HepG2 (cell line): ENCODE measurements around the gene CDHR3. TPM values are rescaled to one million over a fixed set of nuclear protein-coding genes. Genes with fewer than 3 reads are reported as not detected.

Experiments
- ATAC-seq: fragments of 200-7000 bp; cut with Tn5 transposase; 3 replicates; pipeline ENCODE4 v1.9.1; 2020; ENCODE audit warnings: mild to moderate bottlenecking, moderate library complexity
- BruUV-seq: library from RNA; stranded (reverse); fragments of 400-500 nt; replicated peaks from 2 replicates; lab custom pipeline; 2021; lab: Mats Ljungman, UMichigan
- CTCF ChIA-PET: fragments of 300-600 bp; formaldehyde crosslinking; extraction: SDS; loops from one replicate; lab custom pipeline; 2021; ENCODE audit warnings: low total read pairs, inconsistent platforms, low intra/inter-chr PET ratio; lab: Yijun Ruan, JAX
- POLR2A ChIA-PET: fragments of 350-600 bp; sonication (Branson Sonifier 250); formaldehyde crosslinking; loops from one replicate; lab custom pipeline; 2020; ENCODE audit warnings: antibody characterized with exemption, inconsistent platforms; lab: Yijun Ruan, JAX
- DNase-seq: peaks from one replicate; pipeline ENCODE4 v3.0.0-alpha.2; 2015; ENCODE audit warnings: low spot score
- FAIRE-seq: peaks from 3 replicates; lab custom pipeline; 2011; peaks lifted over from hg19 to GRCh38; lab: Jason Lieb, UNC
- H2AFZ ChIP-seq: one replicate; pipeline ENCODE4 v1.6.1; 2011; ENCODE audit warnings: low read length, inconsistent platforms
- H3K27ac ChIP-seq: fragments of 300-600 bp; 3 replicates; pipeline ENCODE4 v1.8.0; 2011; ENCODE audit warnings: mixed run types, mild to moderate bottlenecking, mixed read lengths, low read length, inconsistent platforms; ENCODE audit not compliant: insufficient read depth; ENCODE audit errors: extremely low read length
- H3K27me3 ChIP-seq, 2 experiments: fragments of 200-600 bp in 1 of 2; 2 replicates in 1 of 2; 3 replicates in 1 of 2; pipeline versions ENCODE4 v1.6.0 to v1.8.0; 2011; ENCODE audit warnings: low read length in 2 of 2, mild to moderate bottlenecking in 2 of 2, moderate library complexity in 2 of 2, inconsistent platforms in 1 of 2; ENCODE audit not compliant: insufficient read depth in 2 of 2, control insufficient read depth in 1 of 2
- H3K36me3 ChIP-seq, 2 experiments: fragments of 200-600 bp in 1 of 2; replicated peaks in 1 of 2; 2 replicates in 1 of 2; 3 replicates in 1 of 2; pipeline versions ENCODE4 v1.5.1 to v1.8.0; 2011; ENCODE audit warnings: low read length in 2 of 2, inconsistent platforms in 1 of 2; ENCODE audit not compliant: insufficient read depth in 2 of 2, control insufficient read depth in 1 of 2
- H3K4me1 ChIP-seq: 2 replicates; pipeline ENCODE4 v1.5.1; 2012; ENCODE audit warnings: low read length, inconsistent platforms; ENCODE audit not compliant: insufficient read depth
- H3K4me2 ChIP-seq: 2 replicates; pipeline ENCODE4 v1.6.0; 2011; ENCODE audit warnings: low read depth, low read length, inconsistent platforms
- H3K4me3 ChIP-seq, 3 experiments: fragments of 200-600 bp in 1 of 3; sonication (generic), shearing (Covaris generic) in 1 of 3; replicated peaks in 1 of 3; 2 replicates each; pipeline ENCODE4 v1.5.1; 2011 to 2016; ENCODE audit warnings: low read length in 3 of 3, inconsistent platforms in 2 of 3, low read depth in 2 of 3, mild to moderate bottlenecking in 2 of 3, control low read depth in 1 of 3, mixed read lengths in 1 of 3; ENCODE audit not compliant: insufficient read depth in 1 of 3
- H3K79me2 ChIP-seq: one replicate; pipeline ENCODE4 v1.6.1; 2011; ENCODE audit warnings: low read length, inconsistent platforms; ENCODE audit not compliant: insufficient read depth
- H3K9ac ChIP-seq: 2 replicates; pipeline ENCODE4 v1.6.0; 2011; ENCODE audit warnings: mild to moderate bottlenecking, low read depth, low read length, inconsistent platforms; ENCODE audit not compliant: insufficient read depth
- H3K9me3 ChIP-seq: 2 replicates; pipeline ENCODE4 v1.5.1; 2012; ENCODE audit warnings: mild to moderate bottlenecking, low read length
- H4K20me1 ChIP-seq: 2 replicates; pipeline ENCODE4 v1.6.0; 2011; ENCODE audit warnings: inconsistent platforms, mild to moderate bottlenecking, low read length, moderate library complexity; ENCODE audit not compliant: insufficient read depth
- CENPX ChIP-seq: sonication (generic); formaldehyde crosslinking; IDR thresholded peaks from 2 replicates; pipeline ENCODE4 v1.9.0; 2021; ENCODE audit warnings: mild to moderate bottlenecking, missing genetic modification reagents, moderate library complexity
- FOXP4 ChIP-seq: sonication (generic); formaldehyde crosslinking; IDR thresholded peaks from 2 replicates; pipeline ENCODE4 v1.4.0; 2020; ENCODE audit warnings: missing genetic modification reagents
- GABPA ChIP-seq, 2 experiments: IDR thresholded peaks; 2 replicates each; pipeline ENCODE4 v1.6.1; 2011 to 2016; ENCODE audit warnings: low read depth in 2 of 2, low read length in 1 of 2, missing biosample characterization in 1 of 2, missing genetic modification characterization in 1 of 2
- MZF1 ChIP-seq: sonication (generic); formaldehyde crosslinking; IDR thresholded peaks from 2 replicates; pipeline ENCODE4 v1.8.1; 2023; ENCODE audit warnings: mild to moderate bottlenecking, missing genetic modification reagents, borderline replicate concordance
- PHF5A ChIP-seq: IDR thresholded peaks from one replicate; pipeline ENCODE4 v1.6.1; 2018; ENCODE audit warnings: low read depth, missing genetic modification reagents; ENCODE audit not compliant: unreplicated experiment
- SKI ChIP-seq: fragments of 450-650 bp; IDR thresholded peaks from one replicate; pipeline ENCODE4 v1.6.1; 2018; ENCODE audit warnings: mild to moderate bottlenecking; ENCODE audit not compliant: partially characterized antibody
- ZBTB39 ChIP-seq: sonication (generic); formaldehyde crosslinking; IDR thresholded peaks from 2 replicates; pipeline ENCODE4 v1.5.0; 2020; ENCODE audit warnings: missing genetic modification reagents
- ZC3H4 ChIP-seq: sonication (generic); formaldehyde crosslinking; IDR thresholded peaks from 2 replicates; pipeline ENCODE4 v1.4.0; 2020; ENCODE audit warnings: missing genetic modification reagents, borderline replicate concordance
- ZNF850 ChIP-seq: sonication (generic); formaldehyde crosslinking; conservative IDR thresholded peaks from 2 replicates; pipeline ENCODE4 v1.9.0; 2021; ENCODE audit warnings: mild to moderate bottlenecking, missing genetic modification reagents
- WGBS: methylation state at CpG from one replicate; pipeline ENCODE4 v1.1.6; 2017; ENCODE audit warnings: low lambda C conversion rate; 5-methylcytosine and 5-hydroxymethylcytosine counted together
- in situ Hi-C: cut with HindIII; loops from 2 replicates; pipeline ENCODE4 v1.10.0; 2017; ENCODE audit warnings: low pct_unique_long_range_greater_than_20kb; ENCODE audit not compliant: extremely low pct_ligation_motif_present
- intact Hi-C: fragments of 100-400 bp; cut with micrococcal nuclease; formaldehyde crosslinking; loops from one replicate; pipeline ENCODE4 v1.10.0; 2022; ENCODE audit not compliant: unreplicated experiment
- polyA plus RNA-seq, 8 experiments: library from polyadenylated mRNA; depleted of rRNA in 3 of 8; stranded (reverse) in 7 of 8; unstranded in 1 of 8; fragments of >200 nt; fragmentation: Illumina TruSeq in 4 of 8; extraction: Trizol in 4 of 8; gene quantifications; 2 replicates each; pipeline versions ENCODE4 v1.2.1 to v1.2.3, GENCODE V29; 2011 to 2016; ENCODE audit warnings: low read depth in 4 of 8, missing spikeins in 1 of 8, mixed read lengths in 1 of 8; ENCODE audit not compliant: insufficient read depth in 1 of 8
- total RNA-seq, 5 experiments: library from RNA; depleted of rRNA; stranded (reverse); fragments of >200 nt; fragmentation: Illumina TruSeq; extraction: Trizol; gene quantifications; 2 replicates each; pipeline ENCODE4 v1.2.3, GENCODE V29; 2016; ENCODE audit warnings: low read depth in 1 of 5
- TF ChIP-seq, protein P1 (sequence below): sonication (generic); formaldehyde crosslinking; IDR thresholded peaks from 2 replicates; pipeline ENCODE4 v1.4.0; 2020; ENCODE audit warnings: missing genetic modification reagents, mild to moderate bottlenecking, borderline replicate concordance
- TF ChIP-seq, protein P2 (sequence below): sonication (generic); formaldehyde crosslinking; IDR thresholded peaks from 2 replicates; pipeline ENCODE4 v1.5.0; 2020; ENCODE audit warnings: missing genetic modification reagents

CDHR3 gene
- total and polyA plus RNA-seq, 2 of the 13 experiments (the other 11 are each of a cell fraction or from before 2014, with no cell fraction given), result 6.5 to 11.8 TPM

- ATAC-seq, result no peak
- in situ Hi-C loops (no loop called here), intact Hi-C loops (no loop called here)
- Histone ChIP-seq H3K4me3 (no peak overlapping the region), H3K36me3 (no peaks in the 10 kb centered on the region), H3K4me2 (no peak overlapping the region), H3K27me3 (no peaks in the 10 kb centered on the region; a peak in 1 of 5 replicates), H4K20me1 (no peaks in the 10 kb centered on the region), H3K9me3 (0 out of 2 replicates have a peak, but pooled peaks cover 9% of the 10 kb centered on the region), H3K4me1 (peaks cover 13% of the 10 kb centered on the region), H3K79me2 (no peaks in the 10 kb centered on the region), H2AFZ (no peak overlapping the region), H3K9ac (no peak overlapping the region), H3K27ac (no peak overlapping the region)
- no peak for FAIRE-seq
- ChIA-PET CTCF (no interaction called here), POLR2A (no interaction called here)
- TF ChIP-seq FOXP4 (CRISPR knock-in tag) (no peak), MZF1 (no peak), SKI (no peak), ZBTB39 (CRISPR knock-in tag) (no peak), ZNF850 (CRISPR knock-in tag) (no peak), CENPX (CRISPR knock-in tag) (no peak), GABPA (IDR thresholded peaks at IDR 0.05; ENCODE audit: low read depth, low read length) (no peak), GABPA (CRISPR knock-in tag; IDR thresholded peaks at IDR 0.05; ENCODE audit: low read depth) (no peak), PHF5A (CRISPR knock-in tag) (no peak), ZC3H4 (CRISPR knock-in tag) (no peak)
- TF ChIP-seq, protein P1, sequence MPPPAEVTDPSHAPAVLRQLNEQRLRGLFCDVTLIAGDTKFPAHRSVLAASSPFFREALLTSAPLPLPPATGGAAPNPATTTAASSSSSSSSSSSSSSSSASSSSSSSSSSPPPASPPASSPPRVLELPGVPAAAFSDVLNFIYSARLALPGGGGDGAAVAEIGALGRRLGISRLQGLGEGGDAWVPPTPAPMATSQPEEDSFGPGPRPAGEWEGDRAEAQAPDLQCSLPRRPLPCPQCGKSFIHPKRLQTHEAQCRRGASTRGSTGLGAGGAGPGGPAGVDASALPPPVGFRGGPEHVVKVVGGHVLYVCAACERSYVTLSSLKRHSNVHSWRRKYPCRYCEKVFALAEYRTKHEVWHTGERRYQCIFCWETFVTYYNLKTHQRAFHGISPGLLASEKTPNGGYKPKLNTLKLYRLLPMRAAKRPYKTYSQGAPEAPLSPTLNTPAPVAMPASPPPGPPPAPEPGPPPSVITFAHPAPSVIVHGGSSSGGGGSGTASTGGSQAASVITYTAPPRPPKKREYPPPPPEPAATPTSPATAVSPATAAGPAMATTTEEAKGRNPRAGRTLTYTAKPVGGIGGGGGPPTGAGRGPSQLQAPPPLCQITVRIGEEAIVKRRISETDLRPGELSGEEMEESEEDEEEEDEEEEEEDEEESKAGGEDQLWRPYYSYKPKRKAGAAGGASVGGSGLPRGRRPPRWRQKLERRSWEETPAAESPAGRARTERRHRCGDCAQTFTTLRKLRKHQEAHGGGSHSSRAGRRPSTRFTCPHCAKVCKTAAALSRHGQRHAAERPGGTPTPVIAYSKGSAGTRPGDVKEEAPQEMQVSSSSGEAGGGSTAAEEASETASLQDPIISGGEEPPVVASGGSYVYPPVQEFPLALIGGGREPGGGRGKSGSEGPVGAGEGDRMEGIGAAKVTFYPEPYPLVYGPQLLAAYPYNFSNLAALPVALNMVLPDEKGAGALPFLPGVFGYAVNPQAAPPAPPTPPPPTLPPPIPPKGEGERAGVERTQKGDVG (CRISPR knock-in tag), result no peak
- TF ChIP-seq, protein P2, sequence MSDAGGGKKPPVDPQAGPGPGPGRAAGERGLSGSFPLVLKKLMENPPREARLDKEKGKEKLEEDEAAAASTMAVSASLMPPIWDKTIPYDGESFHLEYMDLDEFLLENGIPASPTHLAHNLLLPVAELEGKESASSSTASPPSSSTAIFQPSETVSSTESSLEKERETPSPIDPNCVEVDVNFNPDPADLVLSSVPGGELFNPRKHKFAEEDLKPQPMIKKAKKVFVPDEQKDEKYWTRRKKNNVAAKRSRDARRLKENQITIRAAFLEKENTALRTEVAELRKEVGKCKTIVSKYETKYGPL (CRISPR knock-in tag), result no peak
- WGBS, result 86% methylated on average over 1 of the region's 1 CpG
- no TSS peak for BruUV-seq
- no peak for DNase-seq
Observed at GRCh38 chr7:106001886-106002285, 38.8 kb downstream of the CDHR3 start.
